Muscle of back (tissue), 13 donors: ENCODE data around the gene OR4C5. TPM values are rescaled to one million over a fixed set of nuclear protein-coding genes. Genes with fewer than 3 reads are reported as not detected.
"Not testable (repeated sequence)": the region's sequence is repeated elsewhere in the genome, so short reads cannot be mapped to it uniquely, and the experiment has no call there.

Experiments used
- DNase-seq, 3 donors: peaks; one replicate each; pipeline versions ENCODE4 v3.0.0 to v3.0.0-alpha.2; 2013
- long read RNA-seq, 9 donors: transcript quantifications; one replicate each; lab custom pipeline, GENCODE V29; 2026
- polyA plus RNA-seq, 10 donors: library from polyadenylated mRNA; unstranded; fragments of 120-200 nt; gene quantifications; one replicate each; pipeline ENCODE4 v1.2.1, GENCODE V29; 2013; ENCODE audit not compliant: insufficient read length in 10 of 10

OR4C5 gene
- not detected for polyA plus RNA-seq
- long read RNA-seq, donor 1, result 0 reads
- long read RNA-seq, donor 2, result 0 reads
- long read RNA-seq, donor 3, result 0 reads
- long read RNA-seq, donor 4, result 0 reads
- long read RNA-seq, donor 5, result 0 reads
- long read RNA-seq, donor 6, result 0 reads
- long read RNA-seq, donor 7, result 0 reads
- long read RNA-seq, donor 8, result 0 reads
- long read RNA-seq, donor 9, result 0 reads

GRCh38 chr11:48366365-48366764 lies at the start of gene OR4C5:
Gene OR4C5 (minus strand): TSS chr11:48366465. CDS start chr11:48366465, 0 bp downstream.
- DNase-seq, result no peak

DNA sequence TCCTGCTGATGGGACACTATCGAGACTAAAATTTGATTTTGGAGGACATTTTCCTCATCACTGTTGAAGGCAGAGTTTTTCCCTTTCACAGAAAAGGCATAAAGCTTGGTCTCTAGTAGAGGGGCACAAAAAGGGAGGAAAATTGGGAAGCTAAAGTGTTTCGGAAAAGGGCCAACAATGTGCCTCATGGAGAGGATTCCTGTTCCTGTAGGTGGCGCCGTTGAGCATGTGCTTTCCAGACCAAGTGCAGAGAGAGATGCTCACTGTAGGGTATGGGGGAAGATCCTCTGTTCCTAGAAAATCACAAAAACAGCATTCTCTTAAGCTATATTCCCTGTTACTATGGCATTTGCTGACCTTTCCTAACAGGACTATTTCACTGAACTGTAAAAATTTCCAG lies 18.4 kb upstream of the OR4C5 start:
- DNase-seq, result no peak

DNA sequence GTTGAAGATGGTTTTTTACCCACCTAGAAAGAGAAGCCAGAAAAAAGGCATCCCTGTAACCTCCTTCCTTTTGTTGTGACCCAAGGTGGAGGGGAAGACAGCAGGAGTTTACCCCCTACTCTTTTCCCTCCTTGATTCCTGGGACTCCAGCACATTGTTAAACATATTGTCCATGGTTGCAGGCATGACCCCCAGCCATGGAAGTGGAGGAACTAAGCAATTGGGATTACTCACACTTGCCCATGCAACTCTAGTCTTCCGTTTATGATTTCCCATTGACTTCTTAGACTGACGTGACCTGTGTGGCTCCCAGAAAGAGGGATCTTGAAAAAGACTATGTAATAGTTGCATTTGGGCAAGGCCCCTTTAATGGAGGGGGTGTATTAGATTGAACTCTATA lies 17.9 kb upstream of the OR4C5 start:
- DNase-seq, result not testable (repeated sequence)

GRCh38 chr11:48361289-48361688 lies 5.0 kb downstream of the OR4C5 start:
- not testable (repeated sequence) for DNase-seq

GRCh38 chr11:48354677-48355076 lies 11.6 kb downstream of the OR4C5 start:
- no peak for DNase-seq

DNA sequence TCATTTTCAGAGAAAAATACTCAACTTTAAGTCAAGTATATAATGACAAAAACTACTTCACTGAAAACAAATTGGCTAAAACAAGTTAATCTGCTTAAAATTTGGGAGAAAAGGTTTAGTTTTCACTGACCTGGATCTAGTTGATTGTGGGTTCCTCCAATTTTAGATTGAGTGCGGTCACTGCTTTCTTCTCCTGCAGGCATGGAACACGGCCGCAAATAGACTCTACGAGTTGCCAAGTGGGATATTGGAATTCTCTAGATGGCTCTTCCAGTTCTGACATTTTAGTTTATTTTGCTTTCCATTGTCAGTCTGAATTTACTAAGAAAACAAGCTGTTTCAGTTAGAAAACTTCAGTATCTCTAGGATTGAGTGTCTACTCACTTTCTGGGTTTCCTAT lies 12.3 kb downstream of the OR4C5 start:
- no peak for DNase-seq

DNA sequence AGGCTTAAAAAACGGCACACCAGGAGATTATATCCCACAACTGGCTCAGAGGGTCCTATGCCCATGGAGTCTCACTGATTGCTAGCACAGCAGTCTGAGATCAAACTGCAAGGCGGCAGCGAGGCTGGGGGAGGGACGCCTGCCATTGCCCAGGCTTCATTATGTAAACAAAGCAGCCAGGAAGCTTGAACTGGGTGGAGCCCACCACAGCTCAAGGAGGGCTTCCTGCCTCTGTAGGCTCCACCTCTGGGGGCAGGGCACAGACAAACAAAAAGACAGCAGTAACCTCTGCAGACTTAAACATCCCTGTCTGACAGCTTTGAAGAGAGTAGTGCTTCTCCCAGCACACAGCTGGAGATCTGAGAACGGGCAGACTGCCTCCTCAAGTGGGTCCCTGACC lies 20.0 kb downstream of the OR4C5 start:
- not testable (repeated sequence) for DNase-seq

- not testable (repeated sequence) for DNase-seq
These were observed 23.8 kb downstream of the OR4C5 start for GRCh38 chr11:48342505-48342904.

DNA sequence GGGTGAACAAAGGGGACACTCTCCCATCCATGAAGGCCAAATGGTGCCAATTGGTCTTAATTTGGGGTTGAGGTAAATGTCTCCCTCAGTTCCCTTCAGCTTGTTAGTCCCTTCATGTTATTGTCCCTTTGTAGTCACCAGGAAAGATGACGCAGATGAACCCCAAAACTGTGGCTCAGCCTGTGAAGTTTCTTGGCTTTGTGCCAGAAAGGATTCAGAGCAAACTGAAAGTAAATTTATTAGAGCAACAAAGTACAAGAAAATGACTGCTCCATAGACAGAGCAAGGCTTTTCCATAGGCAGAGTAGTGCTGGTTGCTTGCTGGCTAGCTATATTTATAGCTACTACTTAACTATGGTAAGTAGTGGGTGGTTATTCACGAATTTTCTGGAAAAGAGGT lies 24.8 kb downstream of the OR4C5 start:
- no peak for DNase-seq

DNA sequence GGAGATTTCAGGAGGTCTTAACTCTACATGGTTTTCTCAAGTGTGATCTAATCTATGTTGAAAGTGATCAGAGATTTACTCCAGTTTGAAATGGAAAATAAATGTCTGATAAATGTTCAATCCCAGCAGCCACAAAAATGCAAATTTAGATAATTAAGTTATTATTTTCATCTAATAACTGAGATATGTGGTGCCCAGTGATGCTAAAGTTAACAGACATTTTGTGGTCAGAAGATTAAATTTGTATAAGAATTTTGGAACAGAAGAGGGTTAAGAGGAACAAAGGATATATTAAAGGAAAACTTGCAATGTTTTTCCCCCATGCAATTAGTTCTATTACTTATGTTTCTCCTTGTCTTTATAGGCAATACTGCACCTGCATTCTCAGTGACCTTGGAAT lies 41.6 kb downstream of the OR4C5 start, which contains the start of gene OR4C3:
OR4C3 (plus strand) TSS at position 301 of the 400 bp plus-strand sequence. CDS start 102 bp downstream, outside the sequence.
- DNase-seq, result not testable (repeated sequence)

DNA sequence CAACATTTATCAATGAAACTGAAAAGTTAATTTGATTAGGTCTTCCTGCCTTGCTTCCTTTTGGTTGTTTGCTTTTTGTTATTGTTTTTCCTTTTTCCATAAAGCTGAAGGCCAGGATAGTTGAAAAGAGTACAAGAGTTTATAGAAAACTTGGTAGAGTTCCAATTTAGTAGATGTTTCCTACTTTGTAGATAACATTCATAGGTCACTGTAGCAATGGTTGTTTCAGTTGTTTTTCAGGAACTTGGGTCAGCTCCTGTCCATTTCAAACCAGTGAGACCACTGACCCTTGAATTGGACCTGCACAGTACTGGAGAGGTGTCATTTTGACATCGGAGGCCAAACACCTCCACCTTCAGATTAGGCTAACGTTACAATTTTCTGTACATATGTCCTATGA lies 46.5 kb downstream of the OR4C5 start:
- DNase-seq, result not testable (repeated sequence)

Other genes starting within 250 kb of the OR4C5 start
- gene OR4B1, start 149.7 kb downstream of the OR4C5 start, polyA plus RNA-seq, result not detected
- not detected for gene OR4X2, start 121.4 kb downstream of the OR4C5 start, polyA plus RNA-seq
- not detected for gene OR4X1, start 102.6 kb downstream of the OR4C5 start, polyA plus RNA-seq
- gene OR4S1, start 60.2 kb downstream of the OR4C5 start, polyA plus RNA-seq, result not detected
- gene OR4C3, start 41.5 kb downstream of the OR4C5 start, polyA plus RNA-seq, result not detected
- gene OR4A47, start 122.3 kb upstream of the OR4C5 start, polyA plus RNA-seq, result not detected